HEK293T (cell line): Measurements from ENCODE around the gene PHOSPHO2.

Experiments used
- FOXK2 ChIP-seq: fragments of 450-650 bp; IDR thresholded peaks from 2 replicates; pipeline ENCODE4 v1.6.1; 2016; ENCODE audit warnings: mild to moderate bottlenecking
- LEF1 ChIP-seq: fragments of 450-650 bp; IDR thresholded peaks from 2 replicates; pipeline ENCODE4 v1.6.1; 2017; ENCODE audit warnings: mild to moderate bottlenecking, borderline replicate concordance
- TARDBP ChIP-seq: fragments of 450-650 bp; IDR thresholded peaks from 2 replicates; pipeline ENCODE4 v1.6.1; 2016

DNA sequence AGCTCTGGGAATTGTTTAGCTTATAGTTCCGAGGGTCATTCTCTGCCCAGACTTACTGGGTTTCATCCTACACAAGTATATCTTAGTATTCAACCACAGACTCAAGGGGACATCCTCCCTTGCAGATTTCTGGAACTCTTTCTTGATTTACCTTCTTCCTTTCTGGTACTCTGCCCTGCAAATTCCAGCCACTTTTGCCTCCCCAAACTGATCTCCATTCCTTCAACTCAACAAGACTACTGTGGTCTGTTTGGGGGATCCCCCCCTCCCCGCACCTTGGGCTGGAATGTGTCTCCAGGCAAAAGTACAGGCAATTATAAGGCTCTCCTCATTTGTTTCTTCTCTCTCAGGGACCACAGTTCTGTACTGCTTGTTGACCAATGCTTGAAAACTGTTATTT lies 13.4 kb downstream of the PHOSPHO2 start:
- no peak for TF ChIP-seq TARDBP
- TF ChIP-seq FOXK2, result no peak
- no peak for TF ChIP-seq LEF1
